ENCODE data around the gene CEP68.
A peak's percentile ranks its signal among the peaks of the same experiment; 100 is the strongest.

Gene CEP68

GRCh38 chr2:65055422-65056214 is 598 bp upstream of the CEP68 start:
- no peak overlapping the region for H3K27ac ChIP-seq
- DNase-seq (ENCODE audit: low read depth, low spot score), result no peak

DNA sequence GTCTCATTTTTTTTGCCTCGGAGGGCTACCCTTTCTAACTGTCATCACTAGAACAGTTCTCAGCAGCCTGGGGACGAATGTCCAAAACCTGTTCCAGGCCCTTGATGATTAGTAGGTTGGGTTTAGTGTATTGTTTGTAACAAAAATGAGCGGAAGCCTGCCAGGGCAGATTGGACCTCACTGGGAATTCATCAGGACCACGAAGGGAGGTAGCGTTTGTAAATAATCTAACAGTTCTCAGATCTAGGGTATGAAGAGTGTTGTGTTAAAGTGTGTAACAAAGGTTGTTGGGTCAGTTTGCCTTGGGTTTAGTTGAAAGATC is 799 bp downstream of the CEP68 start:
- DNase-seq (ENCODE audit: low read depth, low spot score), result no peak
- peak overlapping the region; percentile 22 for H3K27ac ChIP-seq

GRCh38 chr2:65057391-65058052 is 1.3 kb downstream of the CEP68 start:
- H3K27ac ChIP-seq, result peak overlapping the region; percentile 22
- DNase-seq (ENCODE audit: low read depth, low spot score), result peak; percentile 66

DNA sequence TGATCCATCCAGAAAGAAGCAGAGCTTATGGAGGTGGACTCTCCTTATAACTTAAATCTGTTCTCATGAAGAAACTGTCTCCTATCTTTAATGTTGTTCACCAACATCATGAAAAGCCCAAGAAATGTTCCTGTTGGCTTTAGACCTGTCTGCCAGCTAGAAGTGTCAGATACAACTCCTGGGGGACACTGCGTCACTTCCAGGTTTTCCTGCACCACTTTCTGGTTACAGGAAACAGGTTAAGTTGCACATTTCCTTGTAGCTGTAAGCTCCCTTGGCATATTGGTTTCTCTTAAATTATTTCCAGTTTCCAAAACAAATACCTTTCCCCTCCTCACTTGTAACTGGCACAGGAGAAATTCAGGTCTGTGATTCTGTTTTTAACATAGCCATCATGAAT is 2.9 kb downstream of the CEP68 start:
- H3K27ac ChIP-seq, result no peak overlapping the region
- DNase-seq (ENCODE audit: low read depth, low spot score), result no peak

GRCh38 chr2:65061146-65061909 is 5.1 kb downstream of the CEP68 start:
- no peak overlapping the region for H3K27ac ChIP-seq
- DNase-seq (ENCODE audit: low read depth, low spot score), result no peak

DNA sequence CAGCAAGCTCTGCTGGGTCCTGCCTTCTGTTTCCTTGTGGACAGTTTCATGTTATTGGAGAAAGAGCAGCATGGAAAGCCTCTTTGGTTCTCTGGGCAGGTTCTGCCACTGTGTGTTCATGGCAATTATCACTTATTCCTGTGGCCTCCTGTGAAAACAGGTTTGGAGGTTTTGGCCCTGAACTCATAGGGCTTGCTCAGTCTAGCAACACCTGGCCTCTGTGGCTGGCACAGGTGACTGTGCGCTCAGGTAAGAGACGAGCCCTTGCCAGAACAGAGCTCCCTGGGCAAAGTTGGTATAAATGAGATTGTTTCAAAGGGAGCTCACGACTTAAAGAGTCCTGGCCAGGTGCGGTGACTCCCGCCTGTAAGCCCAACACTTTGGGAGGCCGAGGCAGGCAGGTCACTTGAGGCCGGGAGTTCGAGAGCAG is 5.7 kb downstream of the CEP68 start:
- no peak overlapping the region for H3K27ac ChIP-seq
- DNase-seq (ENCODE audit: low read depth, low spot score), result no peak

DNA sequence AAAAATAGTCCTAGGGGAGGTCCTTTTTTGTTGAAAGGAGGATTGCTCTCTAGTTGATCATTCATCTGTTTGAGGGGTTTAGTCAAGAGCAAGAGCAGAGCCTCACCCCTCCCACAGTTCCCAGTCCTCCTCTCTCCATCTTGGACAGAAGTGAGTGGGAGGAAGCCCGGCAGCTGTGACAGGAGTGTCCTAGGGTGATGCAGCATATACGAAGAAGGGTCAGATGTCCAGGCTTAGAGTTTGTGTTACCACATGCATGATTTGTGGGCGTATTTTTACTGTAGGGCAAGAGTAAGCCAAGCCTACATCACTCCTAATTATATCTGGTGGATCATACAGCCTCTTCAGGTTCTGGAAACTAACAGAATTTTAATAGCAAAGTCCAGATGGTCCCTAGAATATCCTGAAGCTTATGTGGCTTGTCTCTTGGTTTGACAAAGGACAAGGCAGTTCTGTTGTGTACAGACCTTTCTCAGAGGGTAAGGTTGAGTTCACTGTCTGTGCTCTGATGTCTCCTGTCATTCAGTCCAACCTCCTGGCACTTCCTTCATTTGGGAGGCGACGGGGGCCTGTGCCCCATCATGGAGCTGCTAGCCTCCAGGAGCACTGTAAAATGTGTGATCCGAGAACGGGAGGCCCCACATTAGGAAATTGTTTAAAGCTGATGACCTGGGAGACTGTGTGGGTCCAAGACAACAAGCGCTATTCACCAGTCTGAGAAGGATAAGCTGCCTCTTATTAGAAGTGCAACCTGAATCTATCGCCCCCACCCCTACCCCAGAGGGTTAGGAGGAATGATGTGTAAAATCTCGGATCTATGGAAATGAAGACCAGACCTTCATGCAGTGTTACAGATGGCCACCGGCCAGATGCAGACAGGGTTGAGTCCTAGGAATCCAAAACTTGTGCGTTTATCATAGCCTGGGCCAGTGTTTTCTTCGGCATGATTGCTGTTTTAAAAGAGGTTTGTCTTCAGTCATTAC is 6.9 kb downstream of the CEP68 start:
- no peak for DNase-seq (ENCODE audit: low read depth, low spot score)
- H3K27ac ChIP-seq, result no peak overlapping the region

DNA sequence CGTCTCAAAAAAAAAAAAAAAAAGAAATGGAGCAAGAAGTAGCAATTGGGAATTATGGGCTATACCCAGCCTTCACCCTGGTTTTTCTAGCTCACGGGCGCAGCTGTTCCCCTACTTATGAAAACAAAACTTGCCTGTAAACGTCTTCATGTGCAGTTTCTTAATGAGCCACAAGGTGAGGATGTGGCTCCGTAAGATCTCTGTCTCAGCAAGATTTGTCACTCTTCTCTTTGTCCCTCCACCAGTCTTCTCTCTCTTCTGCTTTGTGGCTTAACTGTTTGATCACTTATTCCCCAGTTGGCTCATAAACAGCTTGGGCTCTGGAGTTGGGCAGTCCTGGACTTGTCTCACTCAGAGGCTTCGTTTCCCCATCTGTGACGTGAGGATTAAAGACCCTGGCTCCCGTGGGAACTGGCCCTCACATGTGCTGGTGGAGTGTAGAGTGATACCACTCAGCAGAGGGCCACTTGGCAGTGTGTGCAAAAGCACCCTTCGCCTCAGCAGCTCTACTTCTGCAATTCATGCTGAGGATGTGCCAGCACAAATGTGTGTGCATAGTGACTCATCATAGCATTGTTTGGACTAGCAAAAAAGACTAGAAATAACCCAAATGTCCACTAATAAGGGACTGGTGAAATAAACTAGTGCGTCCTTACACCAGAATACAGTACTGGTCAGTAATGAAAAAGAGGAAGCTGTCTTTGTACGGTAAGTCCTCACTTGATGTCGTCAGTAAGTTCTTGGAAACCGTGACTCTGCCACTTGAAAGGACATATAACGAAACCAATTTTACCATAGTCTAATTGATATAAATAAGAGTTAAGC is 8.7 kb downstream of the CEP68 start:
- peak; percentile 50 for DNase-seq (ENCODE audit: low read depth, low spot score)
- peak overlapping the region; percentile 54 for H3K27ac ChIP-seq

- no peak for DNase-seq (ENCODE audit: low read depth, low spot score)
- H3K27ac ChIP-seq, result peak overlapping the region; percentile 64
Observed at GRCh38 chr2:65067806-65068553, 11.8 kb downstream of the CEP68 start.

DNA sequence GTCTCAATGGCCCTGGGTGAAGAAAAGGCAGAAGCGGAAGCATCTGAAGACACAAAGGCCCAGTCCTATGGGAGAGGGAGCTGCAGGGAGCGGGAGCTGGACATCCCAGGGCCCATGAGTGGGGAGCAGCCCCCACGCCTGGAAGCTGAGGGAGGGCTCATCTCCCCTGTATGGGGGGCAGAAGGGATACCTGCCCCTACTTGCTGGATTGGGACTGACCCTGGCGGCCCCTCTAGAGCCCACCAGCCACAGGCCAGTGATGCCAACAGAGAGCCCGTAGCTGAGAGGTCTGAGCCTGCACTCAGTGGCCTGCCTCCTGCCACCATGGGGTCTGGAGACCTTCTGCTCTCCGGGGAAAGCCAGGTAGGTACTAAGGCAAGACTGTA is 13.2 kb downstream of the CEP68 start:
- H3K27ac ChIP-seq, result peak overlapping the region; percentile 64
- DNase-seq (ENCODE audit: low read depth, low spot score), result no peak

- H3K27ac ChIP-seq, result peak overlapping the region; percentile 64
- no peak for DNase-seq (ENCODE audit: low read depth, low spot score)
Observed at GRCh38 chr2:65070172-65070830, 14.1 kb downstream of the CEP68 start.

GRCh38 chr2:65070856-65071255 is 14.6 kb downstream of the CEP68 start:
- peak overlapping the region; percentile 64 for H3K27ac ChIP-seq
- no peak for DNase-seq (ENCODE audit: low read depth, low spot score)

DNA sequence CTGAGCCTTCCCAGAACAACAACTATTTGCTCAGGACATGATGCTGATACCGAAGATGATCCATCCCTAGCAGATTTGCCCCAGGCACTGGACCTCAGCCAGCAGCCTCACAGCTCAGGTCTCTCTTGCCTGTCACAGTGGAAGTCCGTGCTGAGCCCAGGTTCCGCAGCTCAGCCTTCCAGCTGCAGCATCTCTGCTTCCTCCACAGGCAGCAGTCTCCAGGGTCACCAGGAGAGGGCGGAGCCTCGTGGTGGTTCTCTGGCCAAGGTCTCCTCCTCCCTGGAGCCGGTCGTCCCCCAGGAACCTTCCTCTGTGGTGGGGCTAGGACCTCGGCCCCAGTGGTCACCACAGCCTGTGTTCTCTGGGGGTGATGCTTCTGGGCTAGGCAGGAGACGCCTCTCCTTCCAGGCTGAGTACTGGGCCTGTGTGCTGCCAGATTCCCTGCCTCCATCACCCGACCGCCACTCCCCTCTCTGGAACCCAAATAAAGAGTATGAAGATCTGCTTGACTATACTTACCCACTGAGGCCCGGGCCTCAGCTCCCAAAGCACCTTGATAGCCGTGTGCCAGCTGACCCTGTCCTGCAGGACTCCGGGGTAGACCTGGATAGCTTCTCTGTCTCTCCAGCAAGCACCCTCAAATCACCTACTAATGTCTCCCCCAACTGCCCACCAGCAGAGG is 15.4 kb downstream of the CEP68 start:
- H3K27ac ChIP-seq, result peak overlapping the region; percentile 64
- DNase-seq (ENCODE audit: low read depth, low spot score), result no peak

- no peak for DNase-seq (ENCODE audit: low read depth, low spot score)
- no peak overlapping the region for H3K27ac ChIP-seq
Observed at GRCh38 chr2:65072181-65072970, 16.2 kb downstream of the CEP68 start.

GRCh38 chr2:65073879-65074565 is 17.8 kb downstream of the CEP68 start:
- H3K27ac ChIP-seq, result no peak overlapping the region

DNA sequence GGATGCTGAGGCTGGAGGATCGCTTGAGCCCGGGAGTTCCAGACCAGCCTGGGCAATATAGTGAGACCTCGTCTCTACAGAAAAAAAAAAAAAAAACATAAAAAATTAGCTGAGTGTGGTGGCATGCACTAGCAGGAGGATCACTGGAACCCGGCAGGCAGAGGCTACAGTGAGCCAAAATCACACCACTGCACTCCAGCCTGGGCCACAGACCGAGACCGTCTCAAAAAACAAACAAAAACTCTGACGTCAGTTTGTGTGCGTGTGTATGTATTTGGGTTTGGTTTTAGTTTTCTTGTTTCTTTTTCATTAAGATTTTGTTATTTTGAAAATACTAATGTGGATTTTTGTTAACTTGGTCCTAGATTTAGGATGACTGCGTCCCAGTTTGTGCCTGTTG is 19.0 kb downstream of the CEP68 start:
- H3K27ac ChIP-seq, result no peak overlapping the region
- no peak for DNase-seq (ENCODE audit: low read depth, low spot score)

More at GRCh38 chr2:65073879-65074565, 17.8 kb downstream of the CEP68 start:
- DNase-seq (ENCODE audit: low read depth, low spot score), result no peak

All from epithelial cell of prostate (primary cell).